K562 treated with DMSO at 1 percent for 48 hours (cell line): ENCODE measurements around the gene MLST8. TPM values are rescaled to one million over a fixed set of nuclear protein-coding genes. Genes with fewer than 3 reads are reported as not detected.

Experiments
- total RNA-seq: library from RNA; unstranded; fragments of 300-600 nt; gene quantifications from 2 replicates; pipeline ENCODE4 v1.2.3, GENCODE V29; 2022; ENCODE audit warnings: low replicate concordance; ENCODE audit errors: extremely low read depth

Gene MLST8, protein sequence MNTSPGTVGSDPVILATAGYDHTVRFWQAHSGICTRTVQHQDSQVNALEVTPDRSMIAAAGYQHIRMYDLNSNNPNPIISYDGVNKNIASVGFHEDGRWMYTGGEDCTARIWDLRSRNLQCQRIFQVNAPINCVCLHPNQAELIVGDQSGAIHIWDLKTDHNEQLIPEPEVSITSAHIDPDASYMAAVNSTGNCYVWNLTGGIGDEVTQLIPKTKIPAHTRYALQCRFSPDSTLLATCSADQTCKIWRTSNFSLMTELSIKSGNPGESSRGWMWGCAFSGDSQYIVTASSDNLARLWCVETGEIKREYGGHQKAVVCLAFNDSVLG
- not detected in 2 replicates for total RNA-seq

GRCh38 chr16:2205104-2205966 is at the start of gene MLST8:
MLST8 (plus strand) TSS chr16:2205454; CDS start chr16:2206086, 632 bp downstream.

GRCh38 chr16:2196162-2196980 is 8.9 kb upstream of the MLST8 start, which contains the start of gene CASKIN1:
CASKIN1 (minus strand) TSS chr16:2196605; CDS start chr16:2196432, 173 bp downstream.

GRCh38 chr16:2210386-2211365 is 5.4 kb downstream of the MLST8 start, which contains the start of gene BRICD5:
BRICD5 (minus strand) TSS chr16:2210863; CDS start chr16:2210833, 30 bp downstream.

DNA sequence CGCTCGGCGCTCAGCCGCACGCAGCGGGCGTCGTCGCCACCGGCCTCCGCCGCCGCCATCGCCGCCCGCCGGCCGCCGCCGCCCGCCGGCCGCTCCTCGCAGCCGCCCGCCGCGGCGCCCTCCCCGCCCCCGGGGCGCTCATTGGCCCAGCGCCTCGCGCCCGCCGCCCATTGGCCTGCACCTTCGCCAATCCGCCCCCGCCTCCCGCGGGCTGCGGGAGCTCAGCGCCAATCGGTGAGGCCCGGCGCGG is 9.4 kb downstream of the MLST8 start, which contains the start of gene PGP:
PGP (minus strand) TSS at position 122 of the 250 bp plus-strand sequence; CDS start at position 59, 63 bp downstream.

GRCh38 chr16:2223221-2223941 is 18.1 kb downstream of the MLST8 start, which contains the start of gene E4F1:
E4F1 (plus strand) TSS chr16:2223591; CDS start chr16:2223614, 23 bp downstream.

DNA sequence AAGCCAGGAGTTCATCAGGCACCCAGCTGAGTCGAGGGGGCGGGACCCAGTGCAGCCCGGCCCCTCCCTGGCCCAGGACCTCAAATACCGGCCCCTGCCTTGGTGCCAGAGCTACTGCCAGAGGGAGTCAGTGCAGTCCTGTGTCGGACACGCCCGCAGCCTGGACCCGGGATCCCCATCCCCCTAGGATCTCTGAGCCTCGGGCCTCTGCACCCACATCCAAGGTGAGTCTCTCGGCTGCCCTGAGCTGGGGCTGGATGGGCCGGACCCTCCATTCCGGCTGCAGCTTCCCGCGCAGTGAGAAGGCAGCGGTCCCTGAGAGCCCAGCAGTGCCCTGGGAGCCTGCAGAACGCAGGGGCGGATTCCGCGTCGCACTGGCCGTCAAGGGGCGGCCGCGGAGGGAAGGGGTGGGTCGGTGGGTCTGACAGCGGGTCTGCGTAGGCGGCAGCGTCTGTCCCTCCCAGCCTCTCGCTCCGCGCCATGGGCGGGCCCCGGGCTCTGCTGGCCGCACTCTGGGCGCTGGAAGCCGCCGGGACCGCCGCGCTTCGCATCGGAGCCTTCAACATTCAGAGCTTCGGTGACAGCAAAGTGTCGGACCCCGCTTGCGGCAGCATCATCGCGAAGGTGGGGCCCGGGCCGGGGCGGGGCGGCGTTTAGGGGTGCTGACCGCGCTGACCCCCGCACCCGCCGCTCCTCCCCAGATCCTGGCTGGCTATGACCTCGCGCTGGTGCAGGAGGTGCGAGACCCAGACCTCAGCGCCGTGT is 31.3 kb downstream of the MLST8 start, which contains the start of gene DNASE1L2:
DNASE1L2 (plus strand) TSS at position 108 of the 765 bp plus-strand sequence; CDS start at position 481, 373 bp downstream.

DNA sequence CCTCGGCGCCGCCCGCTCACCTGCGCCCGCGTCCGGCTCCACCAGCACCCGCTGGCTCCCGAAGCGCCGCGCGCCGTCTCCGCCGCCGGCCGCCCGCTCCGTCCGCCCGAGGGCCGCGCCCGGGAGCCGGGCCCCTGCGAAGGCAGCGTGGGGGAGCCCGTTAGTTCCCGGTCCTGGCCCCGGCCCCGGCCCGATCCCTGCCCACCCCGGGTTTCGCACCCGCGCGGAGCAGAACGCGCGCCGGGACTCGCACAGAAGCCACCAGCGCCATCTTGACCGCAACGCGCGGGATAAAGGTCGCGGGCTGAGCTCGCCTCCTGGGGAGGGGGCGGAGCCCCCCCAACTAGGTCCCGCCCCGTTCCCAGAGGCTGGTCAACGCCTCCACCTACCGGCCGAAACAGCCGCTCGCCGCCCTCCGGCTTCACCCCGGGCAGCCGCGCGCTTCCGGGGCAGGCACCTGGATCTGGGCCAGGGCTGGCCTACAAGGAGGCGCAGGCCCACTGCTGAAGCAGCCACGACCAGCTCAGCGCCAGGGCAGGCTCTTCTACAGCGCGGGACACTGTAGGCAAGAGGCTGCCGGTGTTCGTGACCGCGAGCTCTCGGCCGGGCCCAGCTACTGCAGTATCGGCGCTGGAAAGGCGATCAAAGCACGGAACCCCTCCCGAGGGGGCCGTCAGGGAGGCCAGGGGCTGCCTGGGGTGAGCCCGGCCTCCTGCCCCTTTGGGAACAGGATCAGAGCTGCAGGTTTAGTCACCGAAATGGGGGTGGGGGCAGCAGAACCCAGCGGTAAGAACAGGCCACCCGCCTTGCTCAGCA is 46.2 kb downstream of the MLST8 start, which contains the start of gene ECI1:
ECI1 (minus strand) TSS at position 292 of the 816 bp plus-strand sequence; CDS start at position 271, 21 bp downstream.

Other genes starting within 250 kb of the MLST8 start
- gene NDUFB10, start 245.9 kb upstream of the MLST8 start, total RNA-seq = not detected in 2 replicates
- 4,281 and 4,927 TPM in 2 replicates for gene RPS2, start 240.6 kb upstream of the MLST8 start, total RNA-seq
- gene RNF151, start 238.6 kb upstream of the MLST8 start, total RNA-seq = not detected in 2 replicates
- not detected in 2 replicates for gene TBL3, start 233.4 kb upstream of the MLST8 start, total RNA-seq
- gene NOXO1, start 224.0 kb upstream of the MLST8 start, total RNA-seq = not detected in 2 replicates
- gene GFER, start 221.3 kb upstream of the MLST8 start, total RNA-seq = not detected in 2 replicates
- not detected in 2 replicates for gene SYNGR3, start 215.5 kb upstream of the MLST8 start, total RNA-seq
- not detected in 2 replicates for gene ZNF598, start 195.6 kb upstream of the MLST8 start, total RNA-seq
- not detected in 2 replicates for gene NPW, start 185.7 kb upstream of the MLST8 start, total RNA-seq
- gene NHERF2, start 178.6 kb upstream of the MLST8 start, total RNA-seq = not detected in 2 replicates
- not detected in 2 replicates for gene NTHL1, start 157.6 kb upstream of the MLST8 start, total RNA-seq
- not detected in 2 replicates for gene TSC2, start 157.5 kb upstream of the MLST8 start, total RNA-seq
- 1,234 TPM in 1 of 2 replicates, not detected in the other for gene PKD1, start 69.6 kb upstream of the MLST8 start, total RNA-seq
- not detected in 2 replicates for gene RAB26, start 56.8 kb upstream of the MLST8 start, total RNA-seq
- gene TRAF7, start 49.7 kb upstream of the MLST8 start, total RNA-seq = not detected in 2 replicates
- gene CASKIN1, start 8.8 kb upstream of the MLST8 start, total RNA-seq = not detected in 2 replicates
- gene BRICD5, start 5.4 kb downstream of the MLST8 start, total RNA-seq = not detected in 2 replicates
- not detected in 2 replicates for gene PGP, start 9.4 kb downstream of the MLST8 start, total RNA-seq
- gene E4F1, start 18.1 kb downstream of the MLST8 start, total RNA-seq = not detected in 2 replicates
- gene DNASE1L2, start 31.0 kb downstream of the MLST8 start, total RNA-seq = not detected in 2 replicates
- gene ECI1, start 46.1 kb downstream of the MLST8 start, total RNA-seq = 674 TPM in 1 of 2 replicates, not detected in the other
- gene RNPS1, start 62.7 kb downstream of the MLST8 start, total RNA-seq = not detected in 2 replicates
- gene ABCA3, start 135.3 kb downstream of the MLST8 start, total RNA-seq = not detected in 2 replicates
- gene CCNF, start 224.0 kb downstream of the MLST8 start, total RNA-seq = not detected in 2 replicates